Choroid plexus epithelial cell (primary cell): Measurements from ENCODE around the gene TMEM256.
"Not testable (repeated sequence)": the region's sequence is repeated elsewhere in the genome, so short reads cannot be mapped to it uniquely, and the experiment has no call there.

Experiments used
- DNase-seq: peaks from one replicate; pipeline ENCODE4 v3.0.0-alpha.2; 2010; ENCODE audit warnings: low read depth
- H3K4me3 ChIP-seq: 2 replicates; pipeline ENCODE4 v1.5.1; 2011; ENCODE audit warnings: low read depth, mild to moderate bottlenecking, control low read depth, low read length, moderate library complexity
- TF ChIP-seq, protein P1 (sequence below): conservative IDR thresholded peaks from 2 replicates; pipeline ENCODE4 v1.5.1; 2011; ENCODE audit warnings: low read depth, mild to moderate bottlenecking, control low read depth, inconsistent platforms, low read length, moderate library complexity

TMEM256 gene

DNA sequence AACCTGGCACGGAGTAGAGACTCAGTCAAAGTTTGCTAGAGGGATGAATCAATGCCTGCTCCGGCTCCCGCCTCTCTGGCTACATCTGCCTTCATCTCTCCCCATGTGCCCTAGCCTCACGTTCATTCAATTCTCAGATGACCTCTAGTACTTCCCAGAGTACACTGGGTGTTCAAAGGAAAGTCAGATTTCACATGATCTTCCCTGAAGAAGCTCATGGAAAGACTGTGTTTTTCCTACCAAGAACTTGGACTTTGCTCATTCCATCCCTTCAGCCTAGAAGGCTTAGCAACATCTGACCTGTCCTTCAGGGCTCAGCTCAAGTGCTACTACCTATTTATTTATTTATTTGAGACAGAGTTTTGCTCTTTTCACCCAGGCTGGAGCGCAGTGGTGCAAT is 34.1 kb downstream of the TMEM256 start:
- H3K4me3 ChIP-seq = no peak overlapping the region
- TF ChIP-seq, protein P1, sequence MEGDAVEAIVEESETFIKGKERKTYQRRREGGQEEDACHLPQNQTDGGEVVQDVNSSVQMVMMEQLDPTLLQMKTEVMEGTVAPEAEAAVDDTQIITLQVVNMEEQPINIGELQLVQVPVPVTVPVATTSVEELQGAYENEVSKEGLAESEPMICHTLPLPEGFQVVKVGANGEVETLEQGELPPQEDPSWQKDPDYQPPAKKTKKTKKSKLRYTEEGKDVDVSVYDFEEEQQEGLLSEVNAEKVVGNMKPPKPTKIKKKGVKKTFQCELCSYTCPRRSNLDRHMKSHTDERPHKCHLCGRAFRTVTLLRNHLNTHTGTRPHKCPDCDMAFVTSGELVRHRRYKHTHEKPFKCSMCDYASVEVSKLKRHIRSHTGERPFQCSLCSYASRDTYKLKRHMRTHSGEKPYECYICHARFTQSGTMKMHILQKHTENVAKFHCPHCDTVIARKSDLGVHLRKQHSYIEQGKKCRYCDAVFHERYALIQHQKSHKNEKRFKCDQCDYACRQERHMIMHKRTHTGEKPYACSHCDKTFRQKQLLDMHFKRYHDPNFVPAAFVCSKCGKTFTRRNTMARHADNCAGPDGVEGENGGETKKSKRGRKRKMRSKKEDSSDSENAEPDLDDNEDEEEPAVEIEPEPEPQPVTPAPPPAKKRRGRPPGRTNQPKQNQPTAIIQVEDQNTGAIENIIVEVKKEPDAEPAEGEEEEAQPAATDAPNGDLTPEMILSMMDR = no peak
- DNase-seq = no peak

DNA sequence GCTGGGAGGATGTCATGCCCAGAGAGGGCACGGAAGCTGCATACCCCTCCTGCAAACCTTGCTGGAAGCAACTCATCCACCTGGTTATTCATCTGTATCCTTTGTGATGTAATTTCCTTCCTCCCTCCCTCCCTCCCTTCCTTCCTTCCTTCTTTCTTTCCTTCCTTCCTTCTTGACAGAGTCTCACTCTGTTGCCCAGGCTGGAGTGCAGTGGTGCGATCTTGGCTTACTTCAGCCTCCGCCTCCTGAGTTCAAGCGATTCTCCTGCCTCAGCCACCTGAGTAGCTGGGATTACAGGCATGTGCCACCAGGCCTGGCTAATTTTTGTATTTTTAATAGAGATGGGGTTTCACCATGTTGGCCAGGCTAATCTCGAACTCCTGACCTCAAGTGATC is 35.3 kb downstream of the TMEM256 start:
- DNase-seq, H3K4me3 ChIP-seq: not testable (repeated sequence)

DNA sequence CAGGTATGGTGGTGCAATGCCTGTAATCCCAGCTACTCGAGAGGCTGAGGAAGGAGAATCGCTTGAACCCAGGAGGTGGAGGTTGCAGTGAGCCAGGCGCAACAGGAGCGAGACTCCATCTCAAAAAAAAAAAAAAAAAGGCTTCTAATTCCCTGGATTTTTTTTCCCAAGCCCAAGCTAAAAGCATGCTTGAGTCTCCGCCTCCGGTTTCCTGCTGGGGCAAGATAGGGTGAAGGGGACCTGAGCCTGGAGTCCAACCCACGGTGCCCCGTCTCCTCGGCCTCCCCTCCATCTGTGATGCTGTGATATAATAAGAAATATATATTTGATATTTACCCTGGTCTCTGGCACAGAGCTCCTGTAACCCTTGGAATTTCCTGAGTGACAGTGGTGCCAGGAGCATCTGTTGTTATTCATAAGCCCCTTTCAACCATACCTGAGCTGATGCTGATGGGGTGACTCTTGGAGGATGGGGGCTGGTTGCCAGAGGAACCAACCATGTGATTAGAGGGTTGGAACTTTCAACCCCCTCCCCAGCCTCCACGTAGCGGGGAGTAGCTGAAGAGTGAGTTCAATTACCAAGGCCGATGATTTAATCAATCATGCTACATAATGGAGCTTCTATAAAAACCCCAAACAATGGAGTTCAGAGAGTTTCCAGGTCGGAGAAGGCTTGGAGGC is 35.8 kb downstream of the TMEM256 start:
- DNase-seq = no peak
- H3K4me3 ChIP-seq = no peak overlapping the region
- TF ChIP-seq, protein P1 = no peak

DNA sequence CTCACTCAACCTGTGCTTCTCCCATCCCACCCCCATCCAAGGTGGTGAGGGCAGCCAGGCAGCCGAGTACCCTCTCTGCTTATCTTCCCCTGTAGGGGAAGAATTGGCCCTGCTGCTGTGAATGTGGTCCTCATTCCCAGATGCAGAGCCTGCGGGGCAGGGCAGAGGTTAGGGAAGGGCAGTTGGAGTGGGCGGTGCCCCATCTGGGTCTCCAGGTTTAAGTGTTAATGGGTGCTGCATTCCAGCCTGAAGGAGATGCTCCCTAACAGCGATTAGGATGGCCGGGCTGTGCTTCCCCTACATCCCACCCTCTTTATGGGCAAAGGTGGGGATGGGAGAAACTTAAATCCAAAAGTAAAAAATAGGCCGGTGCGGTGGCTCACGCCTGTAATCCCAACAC is 36.8 kb downstream of the TMEM256 start:
- DNase-seq = no peak
- TF ChIP-seq, protein P1 = no peak

DNA sequence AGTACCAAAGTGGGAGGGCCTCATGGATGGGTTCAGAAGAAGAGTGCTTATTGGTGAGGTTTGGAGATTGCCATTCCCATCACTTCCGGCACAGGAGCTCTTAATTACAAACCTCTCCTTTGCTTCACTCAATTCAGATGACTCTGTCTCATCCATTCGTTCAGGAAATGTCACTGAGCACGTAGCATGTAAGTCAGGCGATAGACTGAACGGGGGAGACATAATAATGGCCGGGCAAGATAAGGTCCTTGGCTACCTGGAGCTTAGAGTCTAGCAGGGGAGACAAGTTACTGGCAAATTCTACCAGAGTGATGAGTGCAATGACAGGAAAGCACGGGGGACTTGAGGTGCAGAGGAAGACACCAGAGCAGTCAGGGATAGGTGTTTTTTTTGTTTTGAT is 37.9 kb downstream of the TMEM256 start:
- H3K4me3 ChIP-seq, DNase-seq: not testable (repeated sequence)

More for the DNA sequence above, 36.8 kb downstream of the TMEM256 start:
- H3K4me3 ChIP-seq = no peak overlapping the region

DNA sequence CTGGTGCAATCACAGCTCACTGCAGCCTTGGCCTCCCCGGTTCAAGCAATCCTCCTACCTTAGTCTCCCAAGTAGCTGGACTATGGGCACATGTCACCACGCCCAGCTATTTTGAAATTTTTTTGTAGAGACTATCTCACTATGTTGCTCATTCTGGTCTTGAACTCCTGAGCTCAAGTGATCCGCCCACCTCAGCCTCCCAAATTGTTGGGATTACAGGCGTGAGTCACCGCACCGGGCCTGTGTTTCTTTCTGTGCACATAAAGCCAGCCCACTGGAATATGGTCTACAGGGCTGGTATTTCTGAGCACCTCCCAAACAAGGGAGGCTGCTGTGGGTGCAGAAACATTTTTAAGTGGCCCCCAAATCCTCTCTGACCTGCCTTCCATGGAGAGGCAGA is 40.6 kb downstream of the TMEM256 start:
- DNase-seq = no peak
- TF ChIP-seq, protein P1 = no peak
- H3K4me3 ChIP-seq = no peak overlapping the region

DNA sequence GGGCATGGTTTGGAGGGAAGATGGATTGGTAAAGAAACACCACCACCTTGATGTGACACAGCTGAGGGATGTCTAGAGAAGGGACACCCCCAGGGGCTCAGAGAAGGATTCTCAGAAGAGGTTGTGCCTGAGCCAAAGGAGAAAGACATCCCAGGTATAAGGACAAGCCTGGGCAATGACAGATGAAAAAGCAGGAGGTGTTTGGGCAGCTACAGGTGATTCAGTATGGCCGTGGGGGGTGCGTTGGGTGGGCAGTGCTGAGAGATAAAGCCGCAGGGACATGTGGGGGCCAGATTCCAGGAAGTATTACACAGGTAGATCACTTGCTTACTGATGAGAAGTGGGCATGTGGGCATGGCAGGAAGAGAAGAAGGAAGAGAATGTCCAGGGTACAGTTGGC is 42.0 kb downstream of the TMEM256 start:
- TF ChIP-seq, protein P1 = no peak
- no peak overlapping the region for H3K4me3 ChIP-seq
- DNase-seq = no peak

DNA sequence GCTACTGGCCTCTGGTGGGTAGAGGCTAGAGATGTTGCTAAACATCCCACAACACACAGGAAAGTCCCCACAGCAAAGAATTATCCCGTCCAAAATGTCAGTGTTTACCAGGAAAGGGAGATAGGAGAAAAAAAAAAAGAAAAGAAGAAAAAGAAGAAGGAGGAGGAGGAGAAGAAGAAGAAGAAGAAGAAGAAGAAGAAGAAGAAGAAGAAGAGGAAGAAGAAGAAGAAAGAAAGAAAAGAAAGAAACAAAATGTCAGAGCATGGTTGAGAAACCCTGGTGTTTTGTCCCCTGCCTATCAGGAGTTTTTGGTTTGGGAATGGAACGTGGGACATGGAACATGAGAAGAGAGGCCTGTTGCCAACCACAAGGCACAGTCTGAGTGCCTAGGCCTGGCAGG is 46.5 kb downstream of the TMEM256 start:
- H3K4me3 ChIP-seq = no peak overlapping the region
- no peak for DNase-seq
- TF ChIP-seq, protein P1 = no peak
